Measurements from ENCODE around the gene SLC27A6.

DNA sequence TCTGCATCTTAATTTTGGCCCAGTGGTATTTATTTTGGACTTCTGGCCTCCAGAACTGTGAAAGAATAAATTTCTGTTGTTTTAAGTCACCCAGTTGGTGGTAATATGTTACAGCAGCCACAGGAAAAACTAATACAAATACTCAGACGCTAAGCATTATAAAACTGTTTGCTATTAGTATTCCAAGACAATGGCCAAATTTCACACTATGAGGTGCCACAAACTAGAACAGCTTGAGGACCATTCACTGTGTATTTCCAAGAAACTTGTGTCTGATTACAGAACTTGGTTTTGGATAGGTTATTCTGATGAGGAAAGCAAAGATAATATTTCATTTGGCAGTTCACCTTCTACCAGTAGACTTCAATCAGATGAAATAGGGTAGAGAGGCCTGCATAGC, 113.0 kb downstream of the SLC27A6 start:
- TF ChIP-seq, protein P1, sequence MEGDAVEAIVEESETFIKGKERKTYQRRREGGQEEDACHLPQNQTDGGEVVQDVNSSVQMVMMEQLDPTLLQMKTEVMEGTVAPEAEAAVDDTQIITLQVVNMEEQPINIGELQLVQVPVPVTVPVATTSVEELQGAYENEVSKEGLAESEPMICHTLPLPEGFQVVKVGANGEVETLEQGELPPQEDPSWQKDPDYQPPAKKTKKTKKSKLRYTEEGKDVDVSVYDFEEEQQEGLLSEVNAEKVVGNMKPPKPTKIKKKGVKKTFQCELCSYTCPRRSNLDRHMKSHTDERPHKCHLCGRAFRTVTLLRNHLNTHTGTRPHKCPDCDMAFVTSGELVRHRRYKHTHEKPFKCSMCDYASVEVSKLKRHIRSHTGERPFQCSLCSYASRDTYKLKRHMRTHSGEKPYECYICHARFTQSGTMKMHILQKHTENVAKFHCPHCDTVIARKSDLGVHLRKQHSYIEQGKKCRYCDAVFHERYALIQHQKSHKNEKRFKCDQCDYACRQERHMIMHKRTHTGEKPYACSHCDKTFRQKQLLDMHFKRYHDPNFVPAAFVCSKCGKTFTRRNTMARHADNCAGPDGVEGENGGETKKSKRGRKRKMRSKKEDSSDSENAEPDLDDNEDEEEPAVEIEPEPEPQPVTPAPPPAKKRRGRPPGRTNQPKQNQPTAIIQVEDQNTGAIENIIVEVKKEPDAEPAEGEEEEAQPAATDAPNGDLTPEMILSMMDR (IDR thresholded peaks at IDR 0.05; ENCODE audit: insufficient read depth, low read depth, low read length), result no peak
- TF ChIP-seq EZH2 (IDR thresholded peaks at IDR 0.05; ENCODE audit: insufficient read depth, low read length), result no peak

Measured in astrocyte (in vitro differentiated cells and primary cell).